Measurements from ENCODE around the gene USP17L5. TPM values are rescaled to one million over a fixed set of nuclear protein-coding genes. Genes with fewer than 3 reads are reported as not detected.
A peak's percentile ranks its signal among the peaks of the same experiment; 100 is the strongest.
"Not testable (repeated sequence)": the region's sequence is repeated elsewhere in the genome, so short reads cannot be mapped to it uniquely, and the experiment has no call there.

Gene USP17L5
- not detected in 2 replicates for total RNA-seq
- not detected for polyA plus RNA-seq (2012)

GRCh38 chr4:9339103-9339502 is at the start of gene USP17L5:
Gene USP17L5 (plus strand): TSS chr4:9339403. CDS start chr4:9339403, 0 bp downstream.
- not testable (repeated sequence) for DNase-seq (ENCODE audit: low read depth)

- DNase-seq (ENCODE audit: low read depth), result not testable (repeated sequence)
These were observed 15.0 kb upstream of the USP17L5 start for GRCh38 chr4:9324191-9324590.

GRCh38 chr4:9324865-9325264 is 14.3 kb upstream of the USP17L5 start, which contains the start of gene USP17L24:
Gene USP17L24 (plus strand): TSS chr4:9325165. CDS start chr4:9325165, 0 bp downstream.
- DNase-seq (ENCODE audit: low read depth), result not testable (repeated sequence)

- DNase-seq (ENCODE audit: low read depth), result not testable (repeated sequence)
These were observed 9.6 kb upstream of the USP17L5 start, which contains the start of gene USP17L25 for GRCh38 chr4:9329611-9330010. Gene USP17L25 (plus strand): TSS chr4:9329911. CDS start chr4:9329911, 0 bp downstream.

GRCh38 chr4:9334358-9334757 is 4.8 kb upstream of the USP17L5 start, which contains the start of gene USP17L26:
Gene USP17L26 (plus strand): TSS chr4:9334658. CDS start chr4:9334658, 0 bp downstream.
- not testable (repeated sequence) for DNase-seq (ENCODE audit: low read depth)

GRCh38 chr4:9343848-9344247 is 4.6 kb downstream of the USP17L5 start, which contains the start of gene USP17L27:
Gene USP17L27 (plus strand): TSS chr4:9344148. CDS start chr4:9344148, 0 bp downstream.
- DNase-seq (ENCODE audit: low read depth), result not testable (repeated sequence)

GRCh38 chr4:9348593-9348992 is 9.4 kb downstream of the USP17L5 start, which contains the start of gene USP17L28:
Gene USP17L28 (plus strand): TSS chr4:9348893. CDS start chr4:9348893, 0 bp downstream.
- not testable (repeated sequence) for DNase-seq (ENCODE audit: low read depth)

- DNase-seq (ENCODE audit: low read depth), result not testable (repeated sequence)
These were observed 11.7 kb downstream of the USP17L5 start for GRCh38 chr4:9350866-9351265.

- not testable (repeated sequence) for DNase-seq (ENCODE audit: low read depth)
These were observed 14.1 kb downstream of the USP17L5 start, which contains the start of gene USP17L29 for GRCh38 chr4:9353338-9353737. Gene USP17L29 (plus strand): TSS chr4:9353638. CDS start chr4:9353638, 0 bp downstream.

- not testable (repeated sequence) for DNase-seq (ENCODE audit: low read depth)
These were observed 23.6 kb downstream of the USP17L5 start, which contains the start of gene USP17L30 for GRCh38 chr4:9362829-9363228. Gene USP17L30 (plus strand): TSS chr4:9363129. CDS start chr4:9363129, 0 bp downstream.

GRCh38 chr4:9379881-9380280 is 40.7 kb downstream of the USP17L5 start:
- not testable (repeated sequence) for DNase-seq (ENCODE audit: low read depth)

- DNase-seq (ENCODE audit: low read depth), result peak; percentile 12
These were observed 41.9 kb downstream of the USP17L5 start for GRCh38 chr4:9381012-9381534.

GRCh38 chr4:9384126-9384525 is 44.9 kb downstream of the USP17L5 start:
- no peak for DNase-seq (ENCODE audit: low read depth)

GRCh38 chr4:9389001-9389400 is 49.8 kb downstream of the USP17L5 start:
- DNase-seq (ENCODE audit: low read depth), result not testable (repeated sequence)

Other genes with a start within 250 kb of the USP17L5 start
- not detected in 2 replicates for gene FAM90A26, start 169.0 kb upstream of the USP17L5 start, total RNA-seq
- not detected in 2 replicates for gene USP17L10, start 128.7 kb upstream of the USP17L5 start, total RNA-seq
- not detected in 2 replicates for gene USP17L11, start 124.0 kb upstream of the USP17L5 start, total RNA-seq
- not detected in 2 replicates for gene USP17L12, start 119.3 kb upstream of the USP17L5 start, total RNA-seq
- not detected in 2 replicates for gene USP17L13, start 114.5 kb upstream of the USP17L5 start, total RNA-seq
- gene USP17L15, start 105.0 kb upstream of the USP17L5 start, total RNA-seq, result not detected in 2 replicates
- gene USP17L17, start 95.5 kb upstream of the USP17L5 start, total RNA-seq, result not detected in 2 replicates
- not detected in 2 replicates for gene USP17L18, start 90.8 kb upstream of the USP17L5 start, total RNA-seq
- not detected in 2 replicates for gene USP17L19, start 86.0 kb upstream of the USP17L5 start, total RNA-seq
- not detected in 2 replicates for gene USP17L20, start 81.3 kb upstream of the USP17L5 start, total RNA-seq
- gene USP17L21, start 76.5 kb upstream of the USP17L5 start, total RNA-seq, result not detected in 2 replicates
- not detected in 2 replicates for gene USP17L22, start 71.8 kb upstream of the USP17L5 start, total RNA-seq
- gene USP17L24, start 14.2 kb upstream of the USP17L5 start, total RNA-seq, result not detected in 2 replicates
- not detected in 2 replicates for gene USP17L25, start 9.5 kb upstream of the USP17L5 start, total RNA-seq
- not detected in 2 replicates for gene USP17L26, start 4.7 kb upstream of the USP17L5 start, total RNA-seq
- gene USP17L27, start 4.7 kb downstream of the USP17L5 start, total RNA-seq, result not detected in 2 replicates
- not detected in 2 replicates for gene USP17L28, start 9.5 kb downstream of the USP17L5 start, total RNA-seq
- gene USP17L29, start 14.2 kb downstream of the USP17L5 start, total RNA-seq, result not detected in 2 replicates
- gene USP17L30, start 23.7 kb downstream of the USP17L5 start, total RNA-seq, result not detected in 2 replicates
- gene DEFB131A, start 105.0 kb downstream of the USP17L5 start, total RNA-seq, result not detected in 2 replicates

All from myocyte (in vitro differentiated cells).